NCI-H2196 (cell line): ENCODE measurements around the gene LGR5.
"Not testable (repeated sequence)": the region's sequence is repeated elsewhere in the genome, so short reads cannot be mapped to it uniquely, and the experiment has no call there.

Source experiments
- DNase-seq: peaks from one replicate; lab custom pipeline; 2025; ENCODE audit not compliant: unreplicated experiment; lab: John Stamatoyannopoulos, UW

Gene LGR5

GRCh38 chr12:71546322-71546861 is 106.8 kb downstream of the LGR5 start:
- DNase-seq = no peak

GRCh38 chr12:71548893-71549292 is 109.3 kb downstream of the LGR5 start:
- DNase-seq = peak; percentile 1

GRCh38 chr12:71551529-71551928 is 111.9 kb downstream of the LGR5 start:
- DNase-seq = no peak

- DNase-seq = no peak
Measured at GRCh38 chr12:71552728-71553501, 113.3 kb downstream of the LGR5 start.

- DNase-seq = no peak
Measured at GRCh38 chr12:71555191-71555590, 115.6 kb downstream of the LGR5 start.

- not testable (repeated sequence) for DNase-seq
Measured at GRCh38 chr12:71555789-71556188, 116.2 kb downstream of the LGR5 start.

- DNase-seq = no peak
Measured at GRCh38 chr12:71556448-71556847, 116.8 kb downstream of the LGR5 start.

GRCh38 chr12:71556875-71557274 is 117.3 kb downstream of the LGR5 start:
- DNase-seq = no peak

- no peak for DNase-seq
Measured at GRCh38 chr12:71558445-71558844, 118.8 kb downstream of the LGR5 start.

- no peak for DNase-seq
Measured at GRCh38 chr12:71562676-71563595, 123.3 kb downstream of the LGR5 start.

- no peak for DNase-seq
Measured at GRCh38 chr12:71565535-71565934, 125.9 kb downstream of the LGR5 start.

- no peak for DNase-seq
Measured at GRCh38 chr12:71566655-71567054, 127.1 kb downstream of the LGR5 start.

- DNase-seq = no peak
Measured at GRCh38 chr12:71567537-71567936, 127.9 kb downstream of the LGR5 start.

GRCh38 chr12:71569885-71570284 is 130.3 kb downstream of the LGR5 start:
- DNase-seq = not testable (repeated sequence)

- no peak for DNase-seq
Measured at GRCh38 chr12:71576496-71576895, 136.9 kb downstream of the LGR5 start.

- DNase-seq = no peak
Measured at GRCh38 chr12:71578694-71579258, 139.2 kb downstream of the LGR5 start.

- no peak for DNase-seq
Measured at GRCh38 chr12:71581206-71581605, 141.6 kb downstream of the LGR5 start.

- no peak for DNase-seq
Measured at GRCh38 chr12:71582925-71583324, 143.3 kb downstream of the LGR5 start.

GRCh38 chr12:71584356-71584755 is 144.8 kb downstream of the LGR5 start:
- no peak for DNase-seq

GRCh38 chr12:71585218-71585617 is 145.6 kb downstream of the LGR5 start:
- DNase-seq = no peak

- DNase-seq = no peak
Measured at GRCh38 chr12:71587012-71587411, 147.4 kb downstream of the LGR5 start.
